GM12874 (cell line): Measurements from ENCODE around the gene TATDN3.

Experiments used
- TF ChIP-seq, protein P1 (sequence below): IDR thresholded peaks from 2 replicates; pipeline ENCODE4 v1.5.1; 2011; ENCODE audit warnings: low read depth, mild to moderate bottlenecking, control low read depth, low read length, moderate library complexity; ENCODE audit not compliant: insufficient read depth

TATDN3 gene

DNA sequence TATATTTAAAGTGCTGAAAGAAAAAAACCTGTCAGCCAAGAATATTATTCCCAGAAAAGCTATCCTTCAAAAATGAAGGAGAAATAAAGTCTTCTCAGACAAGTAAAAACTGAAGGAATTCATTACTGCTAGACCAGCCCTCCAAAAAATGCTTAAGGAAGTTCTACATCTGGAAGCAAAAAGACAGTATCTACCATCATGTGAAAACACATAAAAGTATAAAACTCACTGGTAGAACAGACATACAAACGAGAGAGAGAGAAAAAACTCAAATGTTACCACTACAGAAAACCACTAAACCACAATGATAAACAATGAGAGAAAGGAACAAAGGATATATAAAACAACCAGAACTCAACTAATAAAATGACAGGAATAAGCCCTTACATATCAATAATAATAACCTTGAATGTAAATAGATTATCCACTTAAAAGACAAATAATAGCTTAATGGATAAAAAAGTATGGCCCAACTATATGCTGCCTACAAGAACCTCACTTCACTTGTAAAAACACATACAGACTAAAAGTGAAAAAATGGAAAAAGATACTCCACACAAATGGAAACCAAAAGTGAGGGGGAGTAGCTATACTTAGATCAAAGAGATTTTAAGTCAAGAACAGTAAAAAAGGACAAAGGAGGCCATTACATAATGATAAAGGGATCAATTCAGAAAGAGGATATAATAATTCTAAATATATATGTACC is 22.1 kb upstream of the TATDN3 start:
- TF ChIP-seq, protein P1, sequence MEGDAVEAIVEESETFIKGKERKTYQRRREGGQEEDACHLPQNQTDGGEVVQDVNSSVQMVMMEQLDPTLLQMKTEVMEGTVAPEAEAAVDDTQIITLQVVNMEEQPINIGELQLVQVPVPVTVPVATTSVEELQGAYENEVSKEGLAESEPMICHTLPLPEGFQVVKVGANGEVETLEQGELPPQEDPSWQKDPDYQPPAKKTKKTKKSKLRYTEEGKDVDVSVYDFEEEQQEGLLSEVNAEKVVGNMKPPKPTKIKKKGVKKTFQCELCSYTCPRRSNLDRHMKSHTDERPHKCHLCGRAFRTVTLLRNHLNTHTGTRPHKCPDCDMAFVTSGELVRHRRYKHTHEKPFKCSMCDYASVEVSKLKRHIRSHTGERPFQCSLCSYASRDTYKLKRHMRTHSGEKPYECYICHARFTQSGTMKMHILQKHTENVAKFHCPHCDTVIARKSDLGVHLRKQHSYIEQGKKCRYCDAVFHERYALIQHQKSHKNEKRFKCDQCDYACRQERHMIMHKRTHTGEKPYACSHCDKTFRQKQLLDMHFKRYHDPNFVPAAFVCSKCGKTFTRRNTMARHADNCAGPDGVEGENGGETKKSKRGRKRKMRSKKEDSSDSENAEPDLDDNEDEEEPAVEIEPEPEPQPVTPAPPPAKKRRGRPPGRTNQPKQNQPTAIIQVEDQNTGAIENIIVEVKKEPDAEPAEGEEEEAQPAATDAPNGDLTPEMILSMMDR, result no peak

DNA sequence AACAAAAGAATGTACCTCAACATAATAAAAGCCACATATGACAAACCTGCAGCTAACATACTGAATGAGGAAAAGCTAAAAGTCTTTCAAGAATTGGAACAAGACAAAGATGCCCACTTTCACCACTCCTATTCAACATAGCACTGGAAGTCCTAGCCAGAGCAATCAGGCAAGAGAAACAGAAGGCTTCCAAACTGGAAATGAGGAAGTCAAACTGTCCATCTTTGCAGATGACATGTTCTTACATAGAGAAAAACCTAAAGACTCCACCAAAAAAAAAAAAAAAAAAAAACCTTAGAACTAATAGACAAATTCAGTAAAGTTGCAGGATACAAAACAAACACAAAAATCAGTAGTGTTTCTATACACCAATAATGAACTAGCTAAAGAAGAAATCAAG is 20.4 kb upstream of the TATDN3 start:
- TF ChIP-seq, protein P1, result no peak

DNA sequence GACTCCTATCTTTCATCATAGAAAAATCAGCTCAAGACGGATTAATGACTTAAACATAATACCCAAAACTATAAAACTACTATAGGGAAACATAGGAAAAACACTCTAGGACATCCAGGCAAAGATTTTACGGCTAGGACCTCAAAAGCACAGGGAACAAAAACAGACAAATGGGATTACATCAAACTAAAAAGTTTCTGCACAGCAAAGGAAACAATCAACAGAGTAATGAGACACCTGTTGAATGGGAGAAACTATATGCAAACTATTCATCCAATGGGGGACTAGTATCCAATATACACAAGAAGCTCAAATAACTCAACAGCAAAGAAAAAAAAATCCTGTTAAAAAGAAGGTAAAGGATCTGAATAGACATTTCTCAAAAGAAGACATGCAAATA is 18.7 kb upstream of the TATDN3 start:
- TF ChIP-seq, protein P1, result no peak

DNA sequence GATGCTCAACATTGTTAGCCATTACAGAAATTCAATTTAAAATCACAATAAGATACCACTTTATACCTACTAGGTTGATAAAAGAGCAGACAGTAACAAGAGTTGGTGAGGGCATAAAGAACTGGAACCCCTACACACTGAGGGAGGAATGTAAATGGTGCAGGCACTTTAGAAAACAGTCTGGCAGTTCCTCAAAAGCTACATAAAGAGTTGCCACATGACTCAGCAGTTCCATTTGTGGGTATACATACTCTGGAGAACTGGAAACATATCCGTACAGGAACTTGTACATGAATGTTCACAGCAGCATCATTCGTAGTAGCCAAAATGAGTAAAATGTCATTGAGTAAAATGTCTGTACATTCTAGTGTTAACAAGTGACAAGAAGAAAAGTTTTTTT is 17.1 kb upstream of the TATDN3 start:
- TF ChIP-seq, protein P1, result no peak

DNA sequence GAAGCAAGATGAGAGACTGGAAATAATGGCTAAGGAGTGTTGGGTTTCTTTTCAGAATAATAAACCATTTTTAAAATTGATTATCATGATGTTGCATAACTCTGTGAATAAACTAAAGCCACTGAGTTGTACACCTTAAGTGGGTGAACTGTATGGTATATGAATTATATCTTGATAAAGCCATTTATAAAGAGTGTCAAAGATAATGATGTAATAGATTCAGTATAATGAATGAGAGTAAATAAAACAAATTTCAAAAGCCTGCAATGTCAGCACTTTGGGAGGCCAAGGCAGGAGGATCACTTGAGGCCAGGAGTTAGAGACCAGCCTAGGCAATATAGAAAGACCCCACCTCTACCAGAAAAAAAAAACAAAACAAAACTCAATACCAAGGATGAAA is 16.5 kb upstream of the TATDN3 start:
- TF ChIP-seq, protein P1, result no peak

DNA sequence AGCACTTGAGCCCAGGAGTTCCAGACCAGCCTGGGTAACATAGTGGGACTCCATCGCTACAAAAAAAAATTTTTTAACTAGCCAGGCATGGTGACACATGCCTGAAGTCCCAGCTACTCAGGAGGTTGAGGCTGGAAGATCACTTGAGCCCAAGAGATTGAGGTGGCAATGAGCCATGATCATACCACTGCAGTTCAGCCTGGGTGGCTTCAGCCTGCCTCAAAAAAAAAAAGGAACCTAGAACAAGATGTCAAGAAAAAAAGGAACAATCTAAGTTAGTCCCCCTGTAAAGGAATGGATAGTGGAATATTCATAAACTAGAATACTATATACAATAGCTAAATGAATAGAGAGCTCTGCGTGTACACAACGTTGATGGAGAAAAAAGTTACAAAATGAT is 14.5 kb upstream of the TATDN3 start:
- TF ChIP-seq, protein P1, result no peak

DNA sequence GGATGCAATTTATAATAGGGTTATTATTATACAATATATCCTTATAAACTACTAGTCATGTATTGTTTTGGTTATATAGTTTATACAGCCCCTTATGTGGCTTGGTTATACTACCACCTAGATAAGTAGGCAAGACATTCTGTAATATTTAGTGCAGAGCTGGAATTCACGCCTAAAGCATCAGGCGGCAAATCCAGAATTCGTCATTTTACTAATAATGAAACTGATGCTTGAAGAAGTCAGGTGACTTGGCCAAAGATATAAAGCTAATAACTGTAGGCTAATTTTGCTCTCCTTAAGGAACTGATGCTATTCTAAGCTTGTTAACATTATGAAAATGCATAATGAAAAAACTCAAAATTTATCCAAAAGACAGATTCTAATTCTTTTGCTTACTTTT is 10.9 kb upstream of the TATDN3 start:
- TF ChIP-seq, protein P1, result no peak
